Measurements from ENCODE around the gene NT5C3A.
"Not testable (repeated sequence)": the region's sequence is repeated elsewhere in the genome, so short reads cannot be mapped to it uniquely, and the experiment has no call there.

Gene NT5C3A

GRCh38 chr7:33041631-33042428 lies 20.7 kb downstream of the NT5C3A start:
- no peak for DNase-seq (ENCODE audit: low read depth)

GRCh38 chr7:33040803-33041516 lies 21.6 kb downstream of the NT5C3A start:
- peak; percentile 69 for DNase-seq (ENCODE audit: low read depth)

DNA sequence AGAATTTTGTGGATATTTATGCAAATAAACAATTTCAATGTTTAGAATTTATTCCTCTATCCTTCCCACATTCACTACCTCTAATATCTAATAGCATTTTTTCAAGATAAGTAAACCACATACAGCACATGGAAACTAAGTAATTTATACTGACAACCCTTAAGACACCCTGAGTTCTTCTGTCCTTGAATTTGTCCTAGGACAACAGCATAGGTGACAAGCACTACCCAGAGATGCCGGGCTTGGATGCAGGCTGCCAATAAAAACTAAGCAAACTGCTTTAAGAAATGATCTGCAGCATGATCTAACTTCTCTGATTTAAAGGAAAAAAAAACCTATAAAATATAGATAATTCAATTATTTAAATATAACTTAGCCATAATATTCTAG lies 22.7 kb downstream of the NT5C3A start:
- DNase-seq (ENCODE audit: low read depth): no peak

DNA sequence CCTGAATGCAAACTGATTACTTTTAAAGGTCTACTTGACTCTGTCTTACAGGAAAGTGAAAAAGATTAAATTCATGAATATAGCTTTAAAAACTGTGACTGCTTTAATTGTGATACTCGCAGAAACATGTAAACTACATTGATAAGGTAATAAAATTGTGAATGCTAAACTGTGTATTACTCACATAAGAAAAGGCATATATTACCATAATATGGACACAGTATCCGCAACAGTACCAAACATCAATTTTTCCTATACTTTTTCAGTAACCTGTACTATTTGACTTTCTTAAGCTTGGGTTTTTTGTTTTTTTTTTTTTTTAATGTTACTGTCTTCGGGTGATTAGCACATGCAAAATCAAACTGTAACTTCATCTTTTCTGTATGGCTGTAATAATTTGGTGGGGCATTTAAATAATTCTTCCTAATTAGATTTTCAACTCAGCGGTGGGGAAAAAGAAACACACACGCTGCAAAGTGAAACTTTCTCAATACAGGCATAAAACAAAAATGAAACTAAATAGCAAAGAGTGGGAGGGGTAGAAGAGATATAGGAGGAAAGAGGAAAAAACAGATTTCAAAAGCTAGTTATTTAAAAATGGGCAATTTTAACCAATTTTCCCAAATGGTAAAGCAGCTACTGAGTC lies 23.2 kb downstream of the NT5C3A start:
- no peak for DNase-seq (ENCODE audit: low read depth)

DNA sequence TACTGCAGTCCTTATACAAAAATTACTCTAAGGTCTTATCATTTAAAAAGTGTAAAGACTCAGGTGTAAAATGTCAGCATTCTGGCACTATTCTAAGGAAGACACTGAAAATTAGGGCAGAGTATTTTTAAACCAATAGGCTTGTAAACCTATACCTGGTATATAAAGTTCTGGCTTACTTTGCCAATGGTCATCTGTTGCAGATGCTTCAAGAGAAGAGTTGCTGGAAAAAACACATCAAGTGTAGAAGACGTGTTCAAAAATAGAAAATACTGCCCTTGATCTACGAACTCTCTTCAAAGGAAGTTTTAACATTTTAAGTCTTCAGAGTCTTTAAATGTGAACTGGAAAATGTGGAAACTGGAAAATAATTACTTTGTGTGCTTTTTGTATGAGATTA lies 23.9 kb downstream of the NT5C3A start:
- no peak for DNase-seq (ENCODE audit: low read depth)

DNA sequence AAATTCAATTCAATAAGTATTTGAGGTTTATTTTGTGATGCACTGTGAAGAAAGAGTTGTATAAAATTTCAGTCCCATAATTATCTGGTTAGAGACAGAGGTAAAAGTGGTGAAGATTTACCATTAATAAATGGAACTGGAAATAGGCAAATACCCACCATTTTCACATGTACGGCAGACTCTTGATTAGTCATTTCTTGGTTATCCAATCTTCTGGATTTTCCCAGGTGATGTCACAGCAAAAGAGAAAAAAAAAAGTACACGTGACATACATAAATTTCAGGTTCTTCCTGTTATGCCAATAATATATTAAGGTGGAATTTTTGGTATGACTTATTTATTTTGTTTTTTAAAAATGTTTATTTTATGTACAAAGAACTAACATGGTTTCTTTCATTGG lies 26.8 kb downstream of the NT5C3A start:
- DNase-seq (ENCODE audit: low read depth): no peak

DNA sequence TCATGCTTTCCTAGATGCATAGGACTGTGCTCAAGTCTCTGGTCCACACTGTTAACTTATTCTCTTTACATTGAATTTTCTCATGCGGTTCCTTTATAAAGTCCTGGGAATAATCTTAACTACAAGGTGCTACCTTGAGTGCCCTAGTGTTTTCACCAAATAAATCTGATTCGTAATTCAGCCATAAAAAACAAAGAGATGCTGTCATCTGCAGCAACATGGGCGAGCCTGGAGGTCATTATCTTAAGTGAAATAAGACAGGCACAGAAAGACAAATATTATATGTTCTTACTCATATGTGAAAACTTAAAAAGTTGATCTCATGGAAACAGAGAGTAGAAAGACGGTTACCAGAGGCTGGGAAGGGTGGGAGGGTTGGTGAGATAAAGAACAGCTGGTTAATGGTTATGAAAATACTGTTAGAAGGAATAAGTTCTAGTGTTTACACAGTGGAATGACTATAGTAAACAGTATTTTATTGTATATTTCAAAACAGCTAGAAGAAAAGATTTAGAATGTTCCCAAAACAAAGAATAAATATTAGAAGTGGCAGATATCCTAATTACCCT lies 38.3 kb downstream of the NT5C3A start:
- no peak for DNase-seq (ENCODE audit: low read depth)

DNA sequence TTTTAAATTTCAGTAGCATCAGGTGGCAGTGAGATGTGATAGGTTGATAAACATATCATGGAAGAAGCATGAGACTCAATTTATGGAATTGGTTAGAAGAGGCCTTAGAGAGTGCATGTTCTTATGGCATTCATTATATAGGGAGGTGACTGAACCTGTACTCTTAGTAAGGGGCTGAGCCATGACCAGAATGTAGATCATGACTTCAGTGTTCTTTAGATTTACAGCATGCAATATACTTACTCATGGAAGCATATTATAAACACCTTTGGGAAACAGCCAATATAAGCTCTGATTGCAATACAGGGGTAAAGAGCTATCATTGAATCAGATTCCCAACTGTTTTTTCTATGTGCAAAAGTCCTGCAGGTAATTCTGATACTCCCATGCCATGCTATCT lies 50.2 kb downstream of the NT5C3A start:
- no peak for DNase-seq (ENCODE audit: low read depth)

DNA sequence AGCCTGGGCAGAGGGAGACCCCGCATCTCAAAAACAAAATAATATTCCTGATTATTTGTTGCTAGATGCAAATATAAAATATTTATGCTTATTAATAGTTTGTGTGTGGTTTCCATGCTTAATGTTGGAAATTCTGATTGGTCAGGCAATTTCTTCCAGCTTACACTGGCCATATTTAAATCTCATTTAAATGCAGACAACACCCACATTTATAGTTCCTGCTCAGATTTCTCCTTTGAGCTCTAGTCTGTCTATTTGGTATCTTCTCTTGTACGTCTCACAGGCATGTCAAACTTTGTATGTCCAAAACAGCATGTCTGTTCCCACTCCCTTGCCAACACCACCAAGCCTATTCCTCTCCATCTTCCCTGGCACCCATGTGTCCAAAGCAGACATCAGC lies 52.8 kb downstream of the NT5C3A start:
- no peak for DNase-seq (ENCODE audit: low read depth)

- DNase-seq (ENCODE audit: low read depth): not testable (repeated sequence)
Observed at GRCh38 chr7:33005690-33006089, 56.9 kb downstream of the NT5C3A start.

- DNase-seq (ENCODE audit: low read depth): not testable (repeated sequence)
Observed at GRCh38 chr7:33005193-33005592, 57.4 kb downstream of the NT5C3A start.

DNA sequence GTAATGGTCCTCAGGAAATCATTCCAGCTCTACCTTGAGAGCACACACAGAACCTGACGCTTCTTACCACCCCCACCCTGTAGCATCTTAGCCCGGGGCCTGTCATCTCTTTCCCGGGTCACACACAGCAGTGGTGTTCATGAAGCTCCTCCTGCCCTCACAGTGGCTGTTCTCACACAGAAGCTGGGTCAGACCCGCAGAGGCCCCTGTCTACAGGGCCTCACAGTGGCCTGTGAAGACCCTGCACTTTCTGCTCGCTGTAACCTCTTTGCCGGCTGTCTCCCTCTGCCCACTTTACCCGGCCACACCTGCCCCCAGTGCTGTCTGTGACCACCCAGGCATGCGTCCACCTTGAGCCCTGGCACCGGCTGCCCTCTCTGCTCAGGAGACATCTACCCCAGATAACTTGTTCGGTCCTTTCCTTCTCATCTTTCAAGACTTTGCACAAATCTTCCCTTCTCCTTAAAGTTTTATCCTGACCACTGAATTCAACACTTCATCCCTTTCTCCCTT lies 58.4 kb downstream of the NT5C3A start:
- DNase-seq (ENCODE audit: low read depth): not testable (repeated sequence)

DNA sequence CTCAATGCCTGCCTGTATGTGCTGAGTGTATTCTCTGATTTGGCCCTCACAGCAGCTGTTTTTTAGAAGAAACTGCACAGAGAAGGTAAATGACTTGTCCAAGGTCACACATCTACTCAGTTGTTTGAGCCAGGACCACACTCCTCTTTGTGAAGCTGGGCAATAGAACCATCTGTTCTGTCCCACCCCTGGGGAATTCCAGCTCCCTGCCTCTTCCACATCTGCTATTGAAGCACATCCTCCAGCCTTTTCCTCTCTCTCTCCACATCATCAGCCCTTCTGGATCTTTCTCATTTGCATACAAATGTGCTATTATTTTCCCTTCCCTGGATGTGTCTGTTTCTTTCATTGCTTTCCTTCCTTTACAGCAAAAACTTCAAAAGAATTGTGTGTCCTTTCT lies 59.5 kb downstream of the NT5C3A start:
- not testable (repeated sequence) for DNase-seq (ENCODE audit: low read depth)

DNA sequence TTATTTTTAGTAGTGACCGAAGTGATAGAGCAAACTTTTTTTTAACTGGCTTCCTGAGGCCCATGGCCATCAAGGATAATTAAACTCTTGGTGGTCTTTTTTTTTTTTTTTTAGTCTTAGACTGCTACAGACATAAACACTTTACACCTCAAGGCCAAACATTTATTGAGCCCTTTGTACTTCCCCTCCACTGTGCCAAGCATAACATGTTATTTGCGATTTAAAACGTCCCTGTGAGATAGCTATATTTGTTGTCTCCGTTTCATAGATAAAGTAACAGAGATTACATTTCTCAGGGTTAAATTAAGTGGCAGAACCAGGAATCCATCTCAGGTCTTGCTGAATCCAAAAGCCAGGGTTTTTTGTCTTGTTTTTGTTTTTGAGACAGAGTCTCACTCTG lies 63.2 kb downstream of the NT5C3A start:
- DNase-seq (ENCODE audit: low read depth): not testable (repeated sequence)

GRCh38 chr7:32998361-32999171 lies 64.0 kb downstream of the NT5C3A start:
- DNase-seq (ENCODE audit: low read depth): not testable (repeated sequence)

- not testable (repeated sequence) for DNase-seq (ENCODE audit: low read depth)
Observed at GRCh38 chr7:32997956-32998355, 64.6 kb downstream of the NT5C3A start.

DNA sequence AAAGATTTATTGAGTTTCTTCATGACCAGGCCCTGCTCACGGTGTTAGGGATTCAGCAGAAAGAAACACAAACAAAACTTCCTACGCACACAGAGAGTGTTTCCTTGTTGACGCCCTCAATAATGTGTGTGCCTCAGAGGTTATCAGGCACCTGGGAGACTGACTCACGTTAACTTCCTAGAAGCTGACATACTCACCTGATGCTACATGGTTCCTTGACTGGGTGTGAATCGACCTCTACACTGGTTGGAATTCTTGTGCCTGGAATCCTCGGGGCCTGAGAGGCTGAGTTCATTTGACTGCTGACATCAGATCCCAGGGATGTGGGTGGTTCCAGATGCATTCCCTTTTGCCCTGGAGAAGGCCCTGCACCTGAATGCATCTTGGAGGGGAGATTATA lies 69.8 kb downstream of the NT5C3A start:
- DNase-seq (ENCODE audit: low read depth): not testable (repeated sequence)

GRCh38 chr7:32991975-32992700 lies 70.4 kb downstream of the NT5C3A start:
- not testable (repeated sequence) for DNase-seq (ENCODE audit: low read depth)

GRCh38 chr7:32991068-32991585 lies 71.4 kb downstream of the NT5C3A start:
- not testable (repeated sequence) for DNase-seq (ENCODE audit: low read depth)

DNA sequence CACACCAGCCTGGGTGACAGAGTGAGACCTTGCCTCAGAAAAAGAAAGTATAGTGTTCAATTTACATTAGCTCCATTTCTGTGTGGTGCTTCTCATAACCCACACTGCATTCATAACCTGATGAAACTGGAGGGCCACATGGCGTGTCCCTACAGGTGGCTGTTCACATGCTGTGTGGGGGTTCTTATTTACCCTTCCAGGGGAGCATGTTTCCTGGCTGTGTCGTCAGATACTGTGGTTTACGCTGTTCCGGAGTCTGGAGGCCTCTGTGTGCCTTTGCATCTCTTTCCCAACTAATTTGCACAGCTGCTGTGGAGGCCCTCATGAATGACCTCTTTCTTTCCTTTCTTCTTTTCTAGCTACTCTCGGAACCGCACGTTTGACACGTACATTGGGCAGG lies 74.4 kb downstream of the NT5C3A start:
- not testable (repeated sequence) for DNase-seq (ENCODE audit: low read depth)
